Suprapubic skin (tissue), 4 donors: ENCODE data around the gene SCN2B. TPM values are rescaled to one million over a fixed set of nuclear protein-coding genes. Genes with fewer than 3 reads are reported as not detected.

Experiments
- DNase-seq, 2 donors: peaks; one replicate each; pipeline ENCODE4 v3.0.0-alpha.2; 2019; ENCODE audit warnings: low spot score in 2 of 2
- H3K27ac ChIP-seq: fragments of 200-600 bp; sonication (generic); one replicate; pipeline ENCODE4 v1.5.1; 2019
- H3K27me3 ChIP-seq: fragments of 200-600 bp; sonication (generic); one replicate; pipeline ENCODE4 v1.5.1; 2019
- H3K36me3 ChIP-seq: fragments of 200-600 bp; sonication (generic); one replicate; pipeline ENCODE4 v1.5.1; 2019
- H3K4me1 ChIP-seq: fragments of 200-600 bp; sonication (generic); one replicate; pipeline ENCODE4 v1.5.1; 2019
- H3K4me3 ChIP-seq: fragments of 200-600 bp; sonication (generic); one replicate; pipeline ENCODE4 v1.5.1; 2019; ENCODE audit warnings: mild to moderate bottlenecking
- H3K9me3 ChIP-seq: fragments of 200-600 bp; sonication (generic); one replicate; pipeline ENCODE4 v1.5.1; 2019
- EP300 ChIP-seq: sonication (generic); formaldehyde crosslinking; IDR thresholded peaks from one replicate; pipeline ENCODE4 v1.6.1; 2017; ENCODE audit warnings: antibody characterized with exemption
- POLR2A ChIP-seq, 2 donors: fragments of 450-650 bp; IDR thresholded peaks; one replicate each; pipeline ENCODE4 v1.6.1; 2017; ENCODE audit warnings: antibody characterized with exemption in 2 of 2, mild to moderate bottlenecking in 2 of 2, moderate library complexity in 2 of 2
- POLR2AphosphoS5 ChIP-seq, 3 donors: sonication (generic); formaldehyde crosslinking; IDR thresholded peaks; one replicate each; pipeline ENCODE4 v1.6.1; 2017; ENCODE audit warnings: antibody characterized with exemption in 3 of 3
- WGBS: methylation state at CpG from one replicate; pipeline ENCODE4 v1.1.5; 2018; 5-methylcytosine and 5-hydroxymethylcytosine counted together
- total RNA-seq, 4 donors: library from RNA; depleted of rRNA; stranded (reverse); fragments of >200 nt; gene quantifications; one replicate each; pipeline ENCODE4 v1.1.0, GENCODE V29; 2016
- TF ChIP-seq, protein P1 (sequence below), 2 donors: fragments of 200-600 bp in 1 of 2; fragments of 450-650 bp in 1 of 2; sonication (generic) in 1 of 2; IDR thresholded peaks; one replicate each; pipeline ENCODE4 v1.5.1; 2016 to 2019; ENCODE audit warnings: antibody characterized with exemption in 2 of 2, mild to moderate bottlenecking in 1 of 2, moderate library complexity in 1 of 2

The SCN2B gene
- total RNA-seq, 4 donors from 2014 or later: 0.08 to 0.21 TPM; not detected in 2

DNA sequence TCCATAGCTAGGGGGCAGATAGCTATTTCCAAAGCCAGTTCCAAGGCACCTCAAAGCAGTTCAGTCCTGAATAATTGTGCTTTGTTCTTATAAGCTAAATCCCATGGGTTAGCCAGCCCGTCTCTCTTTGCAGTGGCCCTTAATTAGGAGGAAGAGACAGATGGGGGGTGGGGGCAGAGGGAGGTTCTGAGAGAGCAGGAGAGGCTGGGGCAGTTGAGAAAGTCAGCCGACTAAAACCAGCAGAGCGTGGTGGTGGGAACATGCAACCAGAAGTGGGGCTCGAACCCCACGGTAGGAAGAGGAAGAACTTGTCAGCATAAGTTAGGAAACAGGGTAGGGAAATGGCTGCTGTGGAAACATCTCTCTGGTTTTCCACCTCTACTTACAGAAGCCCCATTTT, 12.9 kb downstream of the SCN2B start:
- Histone ChIP-seq H3K27ac (no peak overlapping the region), H3K4me1 (no peaks in the 10 kb centered on the region), H3K4me3 (no peak overlapping the region), H3K36me3 (no peaks in the 10 kb centered on the region), H3K9me3 (no peaks in the 10 kb centered on the region), H3K27me3 (peaks cover 6% of the 10 kb centered on the region)
- TF ChIP-seq POLR2A (IDR thresholded peaks at IDR 0.05) (no peak), EP300 (no peak), POLR2AphosphoS5 (IDR thresholded peaks at IDR 0.05) (no peak)
- TF ChIP-seq, protein P1, sequence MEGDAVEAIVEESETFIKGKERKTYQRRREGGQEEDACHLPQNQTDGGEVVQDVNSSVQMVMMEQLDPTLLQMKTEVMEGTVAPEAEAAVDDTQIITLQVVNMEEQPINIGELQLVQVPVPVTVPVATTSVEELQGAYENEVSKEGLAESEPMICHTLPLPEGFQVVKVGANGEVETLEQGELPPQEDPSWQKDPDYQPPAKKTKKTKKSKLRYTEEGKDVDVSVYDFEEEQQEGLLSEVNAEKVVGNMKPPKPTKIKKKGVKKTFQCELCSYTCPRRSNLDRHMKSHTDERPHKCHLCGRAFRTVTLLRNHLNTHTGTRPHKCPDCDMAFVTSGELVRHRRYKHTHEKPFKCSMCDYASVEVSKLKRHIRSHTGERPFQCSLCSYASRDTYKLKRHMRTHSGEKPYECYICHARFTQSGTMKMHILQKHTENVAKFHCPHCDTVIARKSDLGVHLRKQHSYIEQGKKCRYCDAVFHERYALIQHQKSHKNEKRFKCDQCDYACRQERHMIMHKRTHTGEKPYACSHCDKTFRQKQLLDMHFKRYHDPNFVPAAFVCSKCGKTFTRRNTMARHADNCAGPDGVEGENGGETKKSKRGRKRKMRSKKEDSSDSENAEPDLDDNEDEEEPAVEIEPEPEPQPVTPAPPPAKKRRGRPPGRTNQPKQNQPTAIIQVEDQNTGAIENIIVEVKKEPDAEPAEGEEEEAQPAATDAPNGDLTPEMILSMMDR (IDR thresholded peaks at IDR 0.05): no peak
- no peak for DNase-seq
- WGBS: 80% methylated on average over 5 of the region's 5 CpGs

DNA sequence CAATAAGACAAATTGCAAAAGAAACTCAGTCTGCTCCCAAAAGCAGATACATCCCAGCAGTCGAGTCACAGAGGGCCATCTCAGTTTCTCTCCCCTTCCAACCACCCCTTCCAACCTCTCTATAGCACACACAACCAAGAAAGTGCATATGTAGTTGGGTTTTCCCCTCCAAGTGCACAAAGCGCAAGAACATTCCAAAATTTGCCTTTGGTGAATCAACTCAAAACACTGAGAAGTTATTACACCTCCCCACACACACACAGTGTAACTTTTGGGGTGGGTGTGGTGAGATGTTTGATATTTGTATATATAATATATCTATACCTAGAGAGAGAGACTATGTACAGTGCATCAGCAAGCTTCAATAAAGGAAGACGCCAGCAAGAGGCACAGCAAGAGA, 13.6 kb downstream of the SCN2B start:
- Histone ChIP-seq H3K4me3 (no peak overlapping the region), H3K27ac (no peak overlapping the region), H3K36me3 (no peaks in the 10 kb centered on the region), H3K4me1 (no peaks in the 10 kb centered on the region), H3K9me3 (no peaks in the 10 kb centered on the region), H3K27me3 (peaks cover 10% of the 10 kb centered on the region)
- 83% methylated on average over 3 of the region's 3 CpGs for WGBS
- no peak for TF ChIP-seq POLR2A (IDR thresholded peaks at IDR 0.05)
- TF ChIP-seq EP300: no peak
- TF ChIP-seq, protein P1 (IDR thresholded peaks at IDR 0.05): no peak
- TF ChIP-seq POLR2AphosphoS5 (IDR thresholded peaks at IDR 0.05): no peak
- DNase-seq: no peak

DNA sequence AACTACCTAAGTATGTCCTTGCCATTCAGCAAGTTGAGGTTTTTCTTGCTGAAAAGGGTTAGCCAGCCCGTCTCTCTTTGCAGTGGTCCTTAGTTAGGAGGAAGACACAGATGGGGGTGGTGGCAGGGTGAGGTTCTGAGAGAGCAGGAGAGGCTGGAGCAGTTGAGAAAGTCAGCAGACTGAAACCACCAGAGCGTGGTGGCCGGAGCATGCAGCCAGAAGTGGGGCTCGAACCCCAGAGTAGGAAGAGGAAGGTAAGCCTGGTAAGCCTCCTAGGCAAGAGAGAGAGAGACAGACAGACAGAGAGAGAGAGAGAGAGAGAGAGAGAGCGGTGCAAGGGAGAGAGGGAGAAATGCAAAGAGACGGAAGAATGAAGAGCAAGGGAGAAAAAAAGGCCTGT, 14.7 kb downstream of the SCN2B start:
- peaks cover 19% of the 10 kb centered on the region for H3K27me3 ChIP-seq

DNA sequence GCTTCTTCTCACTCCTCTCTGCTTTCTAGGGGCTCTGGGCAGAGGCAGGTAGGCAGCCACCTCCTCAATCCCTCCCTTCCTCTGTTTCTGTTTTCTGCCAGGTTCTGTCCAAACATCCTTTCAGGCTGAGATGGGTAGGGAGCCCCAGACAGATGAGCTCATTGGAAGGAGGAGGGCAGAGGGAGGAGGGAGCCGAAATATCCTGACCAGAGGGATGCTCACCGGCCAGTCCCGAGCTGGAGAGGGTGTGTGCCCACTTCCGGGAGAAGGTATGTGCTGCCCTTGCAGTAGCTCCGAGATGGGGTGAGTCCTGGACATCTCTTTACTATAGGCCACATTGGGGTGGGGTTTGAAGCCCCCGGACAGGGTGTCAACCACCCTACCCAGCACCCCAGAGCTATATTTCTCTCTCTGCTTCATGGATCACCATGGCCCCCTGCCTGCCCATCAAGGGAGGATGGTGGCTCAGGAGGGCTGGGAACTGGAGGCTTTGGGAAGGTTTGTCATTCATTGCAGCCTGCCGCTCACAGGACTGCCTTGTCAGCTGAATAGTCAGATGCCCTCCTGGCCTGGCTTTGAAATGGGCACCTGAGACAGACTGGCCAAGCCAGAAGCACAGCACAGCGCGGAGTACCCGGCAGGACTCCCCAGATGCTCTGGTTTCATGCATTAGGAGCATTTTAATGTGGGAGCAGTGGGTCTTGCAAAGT, 19.1 kb downstream of the SCN2B start:
- peaks cover 26% of the 10 kb centered on the region for H3K4me1 ChIP-seq
- 48% methylated on average over 10 of the region's 10 CpGs for WGBS
- no peaks in the 10 kb centered on the region for H3K9me3 ChIP-seq
- H3K36me3 ChIP-seq: no peaks in the 10 kb centered on the region
- no peak for DNase-seq
- no peak overlapping the region for H3K4me3 ChIP-seq
- peaks cover 60% of the 10 kb centered on the region for H3K27me3 ChIP-seq
- TF ChIP-seq, protein P1 (IDR thresholded peaks at IDR 0.05): no peak
- TF ChIP-seq POLR2A (IDR thresholded peaks at IDR 0.05) (no peak), EP300 (no peak), POLR2AphosphoS5 (IDR thresholded peaks at IDR 0.05) (no peak)
- no peak overlapping the region for H3K27ac ChIP-seq

More for the DNA sequence above, 14.7 kb downstream of the SCN2B start:
- H3K4me3 ChIP-seq: no peak overlapping the region
- no peaks in the 10 kb centered on the region for H3K36me3 ChIP-seq
- H3K4me1 ChIP-seq: peaks cover 3% of the 10 kb centered on the region
- no peak overlapping the region for H3K27ac ChIP-seq
- DNase-seq: no peak
- no peaks in the 10 kb centered on the region for H3K9me3 ChIP-seq
- 76% methylated on average over 6 of the region's 6 CpGs for WGBS
- TF ChIP-seq, protein P1 (IDR thresholded peaks at IDR 0.05): no peak
- no peak for TF ChIP-seq POLR2A (IDR thresholded peaks at IDR 0.05)
- TF ChIP-seq POLR2AphosphoS5 (IDR thresholded peaks at IDR 0.05): no peak
- no peak for TF ChIP-seq EP300

DNA sequence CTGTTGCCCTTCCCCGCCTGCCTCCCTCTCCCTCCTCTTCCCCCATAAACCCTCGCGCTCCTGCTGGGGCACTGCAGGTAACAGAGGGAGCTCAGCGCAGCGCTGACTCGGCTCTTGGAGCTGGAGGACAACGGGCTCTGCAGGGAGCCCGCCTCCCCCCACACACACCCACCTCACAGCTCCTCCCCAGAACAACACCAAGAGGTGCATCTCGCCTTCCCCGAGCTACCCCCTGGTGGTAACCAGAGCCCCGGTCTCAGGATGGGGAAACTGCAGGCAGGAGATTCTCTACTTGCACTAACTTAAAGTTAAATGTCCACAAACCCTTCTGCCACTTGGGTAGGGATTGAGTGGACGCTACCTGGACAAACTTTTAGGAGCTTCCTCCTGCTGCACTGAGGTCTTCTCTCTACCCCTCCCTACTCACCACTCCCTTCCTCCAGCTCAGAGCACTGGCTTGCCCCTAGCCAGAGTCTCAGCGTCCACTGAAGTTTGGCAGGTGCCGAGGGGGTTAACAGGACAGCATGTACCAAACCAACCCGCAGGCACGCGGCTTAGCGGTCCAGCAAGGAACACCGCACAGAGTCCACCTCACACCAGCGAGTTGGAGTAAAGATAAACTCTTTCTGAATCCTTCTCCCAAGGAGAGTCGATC, 19.8 kb downstream of the SCN2B start:
- 29% methylated on average over 21 of the region's 21 CpGs for WGBS
- H3K9me3 ChIP-seq: no peaks in the 10 kb centered on the region
- no peak for DNase-seq
- no peak overlapping the region for H3K4me3 ChIP-seq
- H3K4me1 ChIP-seq: peaks cover 32% of the 10 kb centered on the region
- H3K36me3 ChIP-seq: no peaks in the 10 kb centered on the region
- no peak overlapping the region for H3K27ac ChIP-seq
- H3K27me3 ChIP-seq: peaks cover 64% of the 10 kb centered on the region
- TF ChIP-seq, protein P1 (IDR thresholded peaks at IDR 0.05): no peak
- TF ChIP-seq POLR2AphosphoS5 (IDR thresholded peaks at IDR 0.05) (no peak), EP300 (no peak), POLR2A (IDR thresholded peaks at IDR 0.05) (no peak)
